Measurements from ENCODE around the gene ODAD4.
A peak's percentile ranks its signal among the peaks of the same experiment; 100 is the strongest.

Gene ODAD4

GRCh38 chr17:41943492-41943891, 13.1 kb downstream of the ODAD4 start:
- Histone ChIP-seq H3K9ac (ENCODE audit: insufficient read length, low read depth) (no peak overlapping the region), H3K9me3 (ENCODE audit: insufficient read depth, low read length) (no peaks in the 10 kb centered on the region), H3K27me3 (ENCODE audit: insufficient read depth, insufficient read length) (no peaks in the 10 kb centered on the region), H3K36me3 (ENCODE audit: insufficient read depth, insufficient read length, low read length) (no peaks in the 10 kb centered on the region), H3K4me1 (ENCODE audit: insufficient read depth, insufficient read length) (peaks cover 4% of the 10 kb centered on the region), H3K4me3 (ENCODE audit: insufficient read length, low read depth) (no peak overlapping the region)
- no peak for DNase-seq (ENCODE audit: low read depth, low spot score)
- TF ChIP-seq SUZ12 (IDR thresholded peaks at IDR 0.05; ENCODE audit: extremely low read depth, insufficient read depth, insufficient read length) (no peak), YY1 (IDR thresholded peaks at IDR 0.05; ENCODE audit: insufficient read depth, insufficient read length) (no peak), ZNF274 (IDR thresholded peaks at IDR 0.05; ENCODE audit: low read depth, low read length) (no peak)

- H3K36me3 ChIP-seq (ENCODE audit: insufficient read depth, insufficient read length, low read length) = peaks cover 5% of the 10 kb centered on the region
- no peaks in the 10 kb centered on the region for H3K27me3 ChIP-seq (ENCODE audit: insufficient read depth, insufficient read length)
- no peaks in the 10 kb centered on the region for H3K9me3 ChIP-seq (ENCODE audit: insufficient read depth, low read length)
- DNase-seq (ENCODE audit: low read depth, low spot score) = no peak
- H3K4me3 ChIP-seq (ENCODE audit: insufficient read length, low read depth) = no peak overlapping the region
- H3K9ac ChIP-seq (ENCODE audit: insufficient read length, low read depth) = no peak overlapping the region
- peaks cover 4% of the 10 kb centered on the region for H3K4me1 ChIP-seq (ENCODE audit: insufficient read depth, insufficient read length)
- no peak for TF ChIP-seq SUZ12 (IDR thresholded peaks at IDR 0.05; ENCODE audit: extremely low read depth, insufficient read depth, insufficient read length)
- TF ChIP-seq ZNF274 (IDR thresholded peaks at IDR 0.05; ENCODE audit: low read depth, low read length) = no peak
- no peak for TF ChIP-seq YY1 (IDR thresholded peaks at IDR 0.05; ENCODE audit: insufficient read depth, insufficient read length)
Measured at GRCh38 chr17:41944943-41945342, 14.5 kb downstream of the ODAD4 start.

- H3K9ac ChIP-seq (ENCODE audit: insufficient read length, low read depth) = no peak overlapping the region
- H3K9me3 ChIP-seq (ENCODE audit: insufficient read depth, low read length) = no peaks in the 10 kb centered on the region
- TF ChIP-seq ZNF274 (IDR thresholded peaks at IDR 0.05; ENCODE audit: low read depth, low read length) (no peak), SUZ12 (IDR thresholded peaks at IDR 0.05; ENCODE audit: extremely low read depth, insufficient read depth, insufficient read length) (no peak), YY1 (IDR thresholded peaks at IDR 0.05; ENCODE audit: insufficient read depth, insufficient read length) (no peak)
- no peak for DNase-seq (ENCODE audit: low read depth, low spot score)
- H3K4me3 ChIP-seq (ENCODE audit: insufficient read length, low read depth) = no peak overlapping the region
- peaks cover 5% of the 10 kb centered on the region for H3K36me3 ChIP-seq (ENCODE audit: insufficient read depth, insufficient read length, low read length)
- no peaks in the 10 kb centered on the region for H3K27me3 ChIP-seq (ENCODE audit: insufficient read depth, insufficient read length)
- H3K4me1 ChIP-seq (ENCODE audit: insufficient read depth, insufficient read length) = no peaks in the 10 kb centered on the region
Measured at GRCh38 chr17:41948762-41949460, 18.5 kb downstream of the ODAD4 start.

- DNase-seq (ENCODE audit: low read depth, low spot score) = no peak
- peaks cover 18% of the 10 kb centered on the region for H3K4me1 ChIP-seq (ENCODE audit: insufficient read depth, insufficient read length)
Measured at GRCh38 chr17:41956522-41956921, 26.1 kb downstream of the ODAD4 start.

GRCh38 chr17:41957031-41957868, 26.8 kb downstream of the ODAD4 start:
- no peaks in the 10 kb centered on the region for H3K36me3 ChIP-seq (ENCODE audit: insufficient read depth, insufficient read length, low read length)
- H3K9ac ChIP-seq (ENCODE audit: insufficient read length, low read depth) = peak overlapping the region; percentile 39
- no peaks in the 10 kb centered on the region for H3K9me3 ChIP-seq (ENCODE audit: insufficient read depth, low read length)
- H3K27me3 ChIP-seq (ENCODE audit: insufficient read depth, insufficient read length) = no peaks in the 10 kb centered on the region
- TF ChIP-seq ZNF274 (IDR thresholded peaks at IDR 0.05; ENCODE audit: low read depth, low read length) = no peak
- no peak for TF ChIP-seq YY1 (IDR thresholded peaks at IDR 0.05; ENCODE audit: insufficient read depth, insufficient read length)
- TF ChIP-seq SUZ12 (IDR thresholded peaks at IDR 0.05; ENCODE audit: extremely low read depth, insufficient read depth, insufficient read length) = no peak
- peaks cover 18% of the 10 kb centered on the region for H3K4me1 ChIP-seq (ENCODE audit: insufficient read depth, insufficient read length)
- DNase-seq (ENCODE audit: low read depth, low spot score) = no peak
- H3K4me3 ChIP-seq (ENCODE audit: insufficient read length, low read depth) = no peak overlapping the region

More at GRCh38 chr17:41956522-41956921, 26.1 kb downstream of the ODAD4 start:
- H3K9ac ChIP-seq (ENCODE audit: insufficient read length, low read depth) = no peak overlapping the region
- no peaks in the 10 kb centered on the region for H3K36me3 ChIP-seq (ENCODE audit: insufficient read depth, insufficient read length, low read length)
- H3K27me3 ChIP-seq (ENCODE audit: insufficient read depth, insufficient read length) = no peaks in the 10 kb centered on the region
- no peak for TF ChIP-seq SUZ12 (IDR thresholded peaks at IDR 0.05; ENCODE audit: extremely low read depth, insufficient read depth, insufficient read length)
- H3K9me3 ChIP-seq (ENCODE audit: insufficient read depth, low read length) = no peaks in the 10 kb centered on the region
- no peak overlapping the region for H3K4me3 ChIP-seq (ENCODE audit: insufficient read length, low read depth)

GRCh38 chr17:41957869-41958439, 27.5 kb downstream of the ODAD4 start:
- Histone ChIP-seq H3K9ac (ENCODE audit: insufficient read length, low read depth) (no peak overlapping the region), H3K4me3 (ENCODE audit: insufficient read length, low read depth) (no peak overlapping the region), H3K9me3 (ENCODE audit: insufficient read depth, low read length) (no peaks in the 10 kb centered on the region), H3K36me3 (ENCODE audit: insufficient read depth, insufficient read length, low read length) (no peaks in the 10 kb centered on the region), H3K27me3 (ENCODE audit: insufficient read depth, insufficient read length) (no peaks in the 10 kb centered on the region), H3K4me1 (ENCODE audit: insufficient read depth, insufficient read length) (peaks cover 18% of the 10 kb centered on the region)
- no peak for DNase-seq (ENCODE audit: low read depth, low spot score)
- TF ChIP-seq SUZ12 (IDR thresholded peaks at IDR 0.05; ENCODE audit: extremely low read depth, insufficient read depth, insufficient read length) (no peak), ZNF274 (IDR thresholded peaks at IDR 0.05; ENCODE audit: low read depth, low read length) (no peak)

- H3K36me3 ChIP-seq (ENCODE audit: insufficient read depth, insufficient read length, low read length) = no peaks in the 10 kb centered on the region
- peaks cover 18% of the 10 kb centered on the region for H3K4me1 ChIP-seq (ENCODE audit: insufficient read depth, insufficient read length)
- no peak overlapping the region for H3K9ac ChIP-seq (ENCODE audit: insufficient read length, low read depth)
- no peak overlapping the region for H3K4me3 ChIP-seq (ENCODE audit: insufficient read length, low read depth)
- no peak for TF ChIP-seq SUZ12 (IDR thresholded peaks at IDR 0.05; ENCODE audit: extremely low read depth, insufficient read depth, insufficient read length)
- TF ChIP-seq ZNF274 (IDR thresholded peaks at IDR 0.05; ENCODE audit: low read depth, low read length) = no peak
- no peak for TF ChIP-seq YY1 (IDR thresholded peaks at IDR 0.05; ENCODE audit: insufficient read depth, insufficient read length)
- H3K9me3 ChIP-seq (ENCODE audit: insufficient read depth, low read length) = no peaks in the 10 kb centered on the region
- DNase-seq (ENCODE audit: low read depth, low spot score) = no peak
- no peaks in the 10 kb centered on the region for H3K27me3 ChIP-seq (ENCODE audit: insufficient read depth, insufficient read length)
Measured at GRCh38 chr17:41959030-41959335, 28.6 kb downstream of the ODAD4 start.

Measured in NT2/D1 (cell line).